NT2/D1 (cell line): ENCODE measurements around the gene CAMTA1.

Source experiments
- YY1 ChIP-seq: IDR thresholded peaks from 2 replicates; pipeline ENCODE4 v1.6.1; 2011; ENCODE audit not compliant: insufficient read length, insufficient read depth
- ZNF274 ChIP-seq: IDR thresholded peaks from 2 replicates; pipeline ENCODE4 v1.6.1; 2011; ENCODE audit warnings: mild to moderate bottlenecking, low read depth, low read length

DNA sequence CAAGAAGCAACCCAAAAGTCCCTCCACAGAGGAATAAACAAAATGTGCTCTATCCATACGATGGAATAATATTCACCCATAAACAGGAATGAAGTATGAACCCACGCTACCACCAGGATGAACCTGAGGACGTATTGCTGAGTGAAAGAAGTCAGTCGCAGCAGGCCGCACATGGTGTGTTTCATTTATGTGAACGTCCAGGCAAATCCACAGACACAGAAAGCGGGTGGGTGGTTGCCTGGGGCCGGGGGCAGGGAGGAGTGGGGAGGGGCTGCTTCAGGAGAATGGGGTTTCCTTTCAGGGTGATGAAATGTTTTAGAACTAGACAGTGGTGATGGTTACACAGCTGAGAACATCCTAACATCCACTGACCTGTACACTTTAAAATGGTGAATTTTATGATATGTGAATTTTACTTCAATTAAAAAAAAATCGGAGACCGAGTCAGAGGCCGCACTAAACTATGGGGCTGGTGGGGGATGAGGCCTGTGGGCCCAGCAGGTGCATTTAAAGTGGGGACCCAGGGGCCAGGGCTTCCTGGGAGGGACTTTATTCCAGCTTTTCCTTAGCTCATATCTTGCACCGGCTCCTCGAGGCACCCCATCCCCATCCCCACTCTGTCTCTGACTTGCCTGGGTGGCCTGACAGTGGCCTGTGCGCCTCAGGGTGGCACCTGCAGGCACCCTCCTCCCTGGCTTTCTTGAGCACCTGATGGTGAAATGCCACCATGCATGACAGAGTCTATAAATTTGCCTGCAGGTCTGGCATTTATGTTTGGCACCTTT is 593.3 kb downstream of the CAMTA1 start:
- no peak for TF ChIP-seq ZNF274
- TF ChIP-seq YY1, result no peak
